Activated naive CD4-positive, alpha-beta T cell treated with anti-CD3 and anti-CD28 coated beads for 36 hours (primary cell): ENCODE data around the gene CRIP1. TPM values are rescaled to one million over a fixed set of nuclear protein-coding genes. Genes with fewer than 3 reads are reported as not detected.

Source experiments
- CTCF ChIA-PET: fragments of 350-600 bp; sonication (Branson Sonifier 250); formaldehyde crosslinking; loops from one replicate; lab custom pipeline; 2021; ENCODE audit warnings: antibody characterized with exemption; lab: Charles Lee
- DNase-seq: peaks from one replicate; pipeline ENCODE4 v3.0.0-alpha.2; 2020
- H3K27ac Mint-ChIP-seq: one replicate; pipeline ENCODE4 v1.8.0; 2021; ENCODE audit warnings: mild to moderate bottlenecking, mixed read lengths
- H3K27me3 Mint-ChIP-seq: one replicate; pipeline ENCODE4 v1.8.0; 2021; ENCODE audit warnings: low read depth, mixed read lengths
- H3K36me3 Mint-ChIP-seq: one replicate; pipeline ENCODE4 v1.8.0; 2021; ENCODE audit warnings: low read depth, mixed read lengths
- H3K4me1 Mint-ChIP-seq: one replicate; pipeline ENCODE4 v1.8.0; 2021; ENCODE audit warnings: low read depth, mixed read lengths
- H3K4me3 Mint-ChIP-seq: one replicate; pipeline ENCODE4 v1.8.0; 2021; ENCODE audit warnings: mild to moderate bottlenecking, moderate library complexity, mixed read lengths
- H3K9me3 Mint-ChIP-seq: one replicate; pipeline ENCODE4 v1.8.0; 2021; ENCODE audit warnings: mixed read lengths
- intact Hi-C: fragments of 100-400 bp; cut with micrococcal nuclease; formaldehyde crosslinking; loops from one replicate; pipeline ENCODE4 v1.15.1; 2023
- total RNA-seq, 2 experiments: library from RNA; stranded (reverse); gene quantifications; one replicate each; pipeline ENCODE4 v1.2.3, GENCODE V29; 2021

CRIP1 gene
- total RNA-seq, 2 experiments from 2014 or later = 67.3 to 77.1 TPM

- intact Hi-C loops = no loop called here
- CTCF ChIA-PET = interaction anchor here (1.3 kb wide), 1 partner anchor 33 kb away, joined by 3 read pairs; no protein-coding TSS in a partner anchor
- H3K4me3 Mint-ChIP-seq = no peak overlapping the region
- H3K36me3 Mint-ChIP-seq = peaks cover 14% of the 10 kb centered on the region
- no peak for DNase-seq
- no peak overlapping the region for H3K27ac Mint-ChIP-seq
- no peaks in the 10 kb centered on the region for H3K4me1 Mint-ChIP-seq
- no peaks in the 10 kb centered on the region for H3K27me3 Mint-ChIP-seq
- no peaks in the 10 kb centered on the region for H3K9me3 Mint-ChIP-seq
These were observed 30.7 kb upstream of the CRIP1 start for GRCh38 chr14:105455766-105456660.

GRCh38 chr14:105456736-105457617, 29.7 kb upstream of the CRIP1 start:
- intact Hi-C loops = no loop called here
- no peaks in the 10 kb centered on the region for H3K9me3 Mint-ChIP-seq
- H3K27ac Mint-ChIP-seq = no peak overlapping the region
- H3K4me1 Mint-ChIP-seq = no peaks in the 10 kb centered on the region
- DNase-seq = no peak
- peaks cover 19% of the 10 kb centered on the region for H3K36me3 Mint-ChIP-seq
- CTCF ChIA-PET = interaction anchor here (1.0 kb wide), 1 partner anchor 33 kb away, joined by 4 read pairs; no protein-coding TSS in a partner anchor
- H3K27me3 Mint-ChIP-seq = no peaks in the 10 kb centered on the region
- H3K4me3 Mint-ChIP-seq = no peak overlapping the region

- Mint-ChIP-seq H3K36me3 (peaks cover 11% of the 10 kb centered on the region), H3K9me3 (no peaks in the 10 kb centered on the region), H3K4me3 (no peak overlapping the region), H3K27ac (no peak overlapping the region), H3K27me3 (no peaks in the 10 kb centered on the region), H3K4me1 (no peaks in the 10 kb centered on the region)
- intact Hi-C loops = no loop called here
- DNase-seq = no peak
- CTCF ChIA-PET = no interaction called here
These were observed 28.7 kb upstream of the CRIP1 start for GRCh38 chr14:105458010-105458409.

- H3K27ac Mint-ChIP-seq = no peak overlapping the region
- CTCF ChIA-PET = no interaction called here
- H3K27me3 Mint-ChIP-seq = no peaks in the 10 kb centered on the region
- H3K4me3 Mint-ChIP-seq = no peak overlapping the region
- intact Hi-C loops = no loop called here
- peaks cover 11% of the 10 kb centered on the region for H3K36me3 Mint-ChIP-seq
- no peak for DNase-seq
- H3K9me3 Mint-ChIP-seq = no peaks in the 10 kb centered on the region
- no peaks in the 10 kb centered on the region for H3K4me1 Mint-ChIP-seq
These were observed 28.1 kb upstream of the CRIP1 start for GRCh38 chr14:105458571-105458970.

GRCh38 chr14:105460116-105460515, 26.6 kb upstream of the CRIP1 start:
- no peak overlapping the region for H3K4me3 Mint-ChIP-seq
- CTCF ChIA-PET = no interaction called here
- intact Hi-C loops = no loop called here
- no peaks in the 10 kb centered on the region for H3K27me3 Mint-ChIP-seq
- no peaks in the 10 kb centered on the region for H3K4me1 Mint-ChIP-seq
- peaks cover 13% of the 10 kb centered on the region for H3K36me3 Mint-ChIP-seq
- no peaks in the 10 kb centered on the region for H3K9me3 Mint-ChIP-seq
- H3K27ac Mint-ChIP-seq = no peak overlapping the region
- DNase-seq = no peak

- Mint-ChIP-seq H3K4me3 (no peak overlapping the region), H3K4me1 (no peaks in the 10 kb centered on the region), H3K27ac (no peak overlapping the region), H3K9me3 (no peaks in the 10 kb centered on the region), H3K27me3 (no peaks in the 10 kb centered on the region), H3K36me3 (peaks cover 9% of the 10 kb centered on the region)
- no peak for DNase-seq
- intact Hi-C loops = no loop called here
- CTCF ChIA-PET = no interaction called here
These were observed 26.1 kb upstream of the CRIP1 start for GRCh38 chr14:105460616-105461015.

GRCh38 chr14:105461903-105462302, 24.8 kb upstream of the CRIP1 start:
- intact Hi-C loops = no loop called here
- peaks cover 9% of the 10 kb centered on the region for H3K36me3 Mint-ChIP-seq
- DNase-seq = no peak
- CTCF ChIA-PET = no interaction called here
- H3K27ac Mint-ChIP-seq = no peak overlapping the region
- no peak overlapping the region for H3K4me3 Mint-ChIP-seq
- H3K9me3 Mint-ChIP-seq = no peaks in the 10 kb centered on the region
- no peaks in the 10 kb centered on the region for H3K27me3 Mint-ChIP-seq
- no peaks in the 10 kb centered on the region for H3K4me1 Mint-ChIP-seq

- no peak overlapping the region for H3K4me3 Mint-ChIP-seq
- intact Hi-C loops = no loop called here
- H3K27me3 Mint-ChIP-seq = no peaks in the 10 kb centered on the region
- H3K36me3 Mint-ChIP-seq = peaks cover 9% of the 10 kb centered on the region
- DNase-seq = no peak
- no peaks in the 10 kb centered on the region for H3K4me1 Mint-ChIP-seq
- H3K27ac Mint-ChIP-seq = no peak overlapping the region
- CTCF ChIA-PET = no interaction called here
- no peaks in the 10 kb centered on the region for H3K9me3 Mint-ChIP-seq
These were observed 22.2 kb upstream of the CRIP1 start for GRCh38 chr14:105464501-105464900.

- CTCF ChIA-PET = no interaction called here
- Mint-ChIP-seq H3K36me3 (peaks cover 9% of the 10 kb centered on the region), H3K27ac (no peak overlapping the region), H3K27me3 (no peaks in the 10 kb centered on the region), H3K4me1 (no peaks in the 10 kb centered on the region), H3K4me3 (no peak overlapping the region), H3K9me3 (no peaks in the 10 kb centered on the region)
- DNase-seq = no peak
- intact Hi-C loops = no loop called here
These were observed 21.3 kb upstream of the CRIP1 start for GRCh38 chr14:105465209-105466031.

GRCh38 chr14:105466531-105467248, 20.0 kb upstream of the CRIP1 start:
- CTCF ChIA-PET = no interaction called here
- Mint-ChIP-seq H3K36me3 (peaks cover 4% of the 10 kb centered on the region), H3K9me3 (no peaks in the 10 kb centered on the region), H3K4me1 (no peaks in the 10 kb centered on the region), H3K4me3 (no peak overlapping the region), H3K27me3 (no peaks in the 10 kb centered on the region), H3K27ac (no peak overlapping the region)
- intact Hi-C loops = no loop called here
- no peak for DNase-seq

GRCh38 chr14:105467249-105467941, 19.3 kb upstream of the CRIP1 start:
- H3K36me3 Mint-ChIP-seq = peaks cover 4% of the 10 kb centered on the region
- no peaks in the 10 kb centered on the region for H3K4me1 Mint-ChIP-seq
- no peaks in the 10 kb centered on the region for H3K9me3 Mint-ChIP-seq
- no peak for DNase-seq
- CTCF ChIA-PET = interaction anchor here (1.1 kb wide), 1 partner anchor 97 kb away, joined by 3 read pairs; no protein-coding TSS in a partner anchor
- no peak overlapping the region for H3K27ac Mint-ChIP-seq
- no peak overlapping the region for H3K4me3 Mint-ChIP-seq
- no peaks in the 10 kb centered on the region for H3K27me3 Mint-ChIP-seq
- intact Hi-C loops = no loop called here
